GM19351 (cell line): ENCODE measurements around the gene GLI3.
A peak's percentile ranks its signal among the peaks of the same experiment; 100 is the strongest.

Experiments used
- ATAC-seq: cut with Tn5 transposase; IDR thresholded peaks from one replicate; pipeline ENCODE4 v1.9.1; 2021; ENCODE audit warnings: mild to moderate bottlenecking, moderate library complexity; ENCODE audit not compliant: unreplicated experiment

Gene GLI3

DNA sequence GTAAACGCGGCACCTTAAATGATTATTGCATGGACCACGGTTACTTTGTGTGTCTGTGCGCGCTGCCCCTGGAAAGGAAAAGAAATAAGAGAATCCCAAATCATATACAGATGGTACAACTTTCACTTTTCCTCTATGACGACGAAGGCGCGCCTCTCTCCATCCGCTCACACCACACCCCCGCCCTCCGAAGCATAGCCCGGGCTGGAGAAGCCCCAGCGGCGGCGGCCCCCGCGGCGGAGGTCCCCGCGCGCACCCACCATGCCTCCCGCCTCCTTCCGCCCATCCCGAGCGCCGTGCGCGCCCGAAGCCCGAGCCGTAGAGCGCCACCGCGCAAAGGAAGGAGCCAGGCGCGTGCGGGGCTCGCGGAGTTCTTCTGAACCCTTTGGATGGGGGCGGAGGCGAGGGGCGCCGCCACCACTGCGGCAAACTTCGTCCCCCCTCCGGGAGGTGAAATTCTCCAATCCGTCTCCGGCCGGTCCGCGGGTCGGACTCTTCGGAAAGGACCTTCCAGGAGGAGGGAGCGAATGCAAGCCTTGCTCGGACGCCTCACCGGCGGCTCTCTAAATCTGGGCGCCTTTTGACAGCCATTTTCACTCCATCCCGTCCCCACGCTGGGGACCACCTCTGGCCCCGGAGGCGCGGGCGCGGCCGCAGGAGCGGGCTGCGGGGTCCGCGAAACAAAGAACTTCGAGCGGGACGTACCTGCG is 588 bp downstream of the GLI3 start:
- ATAC-seq = peak; percentile 27

DNA sequence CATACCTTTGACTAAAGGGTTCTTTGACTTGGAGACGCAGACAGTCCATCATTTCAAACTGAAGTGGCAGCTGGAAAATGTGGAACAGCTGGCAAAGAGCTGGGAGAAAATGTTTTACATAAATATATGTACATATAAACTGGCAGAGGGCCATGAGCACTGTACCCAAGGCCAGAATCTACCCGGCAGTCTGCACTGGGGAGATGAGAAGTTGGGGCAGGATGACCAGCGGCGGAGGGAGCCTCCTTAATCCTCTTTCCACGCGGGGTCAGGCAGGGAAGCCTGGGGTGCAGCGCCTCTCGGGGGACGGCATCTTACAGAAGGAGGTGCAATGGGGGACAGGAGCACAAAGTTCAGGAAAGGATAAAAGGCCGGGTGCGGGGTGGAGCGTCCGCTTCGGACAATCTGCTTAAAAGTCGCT is 1.3 kb downstream of the GLI3 start:
- no peak for ATAC-seq

DNA sequence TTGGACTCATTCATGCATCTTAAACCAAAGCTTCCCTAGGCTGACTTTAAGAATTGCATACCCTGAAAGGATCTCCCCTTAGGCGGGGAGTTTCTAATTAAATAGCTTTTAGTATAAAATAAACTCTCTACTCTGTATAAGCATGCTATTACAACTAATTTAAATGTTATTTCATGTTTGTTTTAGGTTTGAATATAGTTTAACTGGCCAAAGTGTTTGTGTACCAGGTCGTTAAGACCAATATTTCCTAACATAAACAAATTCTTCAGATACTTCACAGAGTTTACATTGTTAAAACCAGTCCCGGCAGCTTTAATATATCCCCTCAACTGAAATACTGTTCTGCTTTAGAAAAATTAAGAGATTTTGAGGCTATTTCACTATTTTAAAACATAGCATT is 2.3 kb downstream of the GLI3 start:
- no peak for ATAC-seq

DNA sequence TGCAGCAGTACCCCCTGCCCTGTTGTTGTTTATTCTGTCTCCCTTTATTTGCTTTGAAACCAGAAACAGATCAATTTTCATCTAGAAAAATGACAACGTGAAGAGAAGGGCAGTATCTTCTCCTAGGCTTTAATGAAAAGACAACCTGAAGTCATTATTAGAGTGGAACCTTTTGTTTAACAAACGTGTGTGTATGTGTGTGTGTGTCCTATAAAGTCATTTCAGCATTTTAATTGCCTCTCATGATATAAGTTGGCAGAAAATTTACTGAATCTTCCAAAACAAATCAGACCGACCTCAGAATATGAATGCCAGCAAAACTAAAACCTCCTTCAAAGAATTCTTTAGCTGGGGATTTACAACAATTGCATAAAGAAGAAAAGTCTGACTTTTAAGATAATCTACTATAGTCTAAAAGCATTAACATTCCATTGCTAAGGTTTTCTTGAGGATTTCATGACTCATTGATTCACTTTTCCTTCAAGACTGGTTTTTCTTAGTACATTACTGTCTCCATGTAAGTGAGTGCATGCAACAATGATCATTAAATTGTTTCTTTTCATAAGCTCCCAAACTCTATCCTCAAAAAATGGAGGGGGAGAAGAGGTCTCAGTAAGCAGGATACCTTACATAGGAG is 3.2 kb downstream of the GLI3 start:
- no peak for ATAC-seq

DNA sequence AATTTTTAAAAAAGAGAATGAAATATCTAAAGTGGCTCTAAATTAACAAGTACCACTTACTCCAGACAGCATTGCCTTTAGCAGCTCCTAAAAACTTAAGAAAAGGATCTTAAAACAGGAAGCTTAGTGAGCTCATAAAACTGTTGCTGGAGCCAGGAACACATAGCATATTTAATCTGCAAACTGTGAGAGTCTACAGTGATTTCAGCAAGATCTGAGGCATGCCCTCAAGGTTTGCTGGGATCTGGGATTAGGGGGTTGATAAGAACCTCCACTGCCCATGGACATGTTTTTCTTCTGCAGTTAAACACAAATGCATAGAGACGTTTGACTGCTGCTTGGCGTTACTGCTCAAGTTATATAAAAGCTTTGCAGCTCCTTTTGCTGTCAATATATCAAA is 3.8 kb downstream of the GLI3 start:
- no peak for ATAC-seq

DNA sequence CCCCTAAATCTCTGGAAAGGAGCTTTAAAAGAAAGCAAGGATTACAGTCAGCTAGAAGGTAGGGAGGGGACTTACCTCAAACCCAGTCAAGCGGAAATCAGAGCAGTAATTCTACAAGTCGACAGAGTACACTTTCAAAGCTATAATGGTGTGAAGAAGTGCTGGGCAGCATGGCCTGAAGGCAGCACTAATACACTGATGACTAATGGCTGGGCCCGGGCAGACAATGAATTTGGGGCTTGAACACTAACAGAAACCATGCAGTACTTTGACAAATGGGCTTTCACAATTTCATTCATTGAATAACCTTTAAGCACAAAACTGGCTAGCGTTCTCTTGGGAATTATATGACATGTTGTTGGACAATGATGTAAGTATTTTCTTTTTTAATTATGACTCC is 4.7 kb downstream of the GLI3 start:
- ATAC-seq = no peak

DNA sequence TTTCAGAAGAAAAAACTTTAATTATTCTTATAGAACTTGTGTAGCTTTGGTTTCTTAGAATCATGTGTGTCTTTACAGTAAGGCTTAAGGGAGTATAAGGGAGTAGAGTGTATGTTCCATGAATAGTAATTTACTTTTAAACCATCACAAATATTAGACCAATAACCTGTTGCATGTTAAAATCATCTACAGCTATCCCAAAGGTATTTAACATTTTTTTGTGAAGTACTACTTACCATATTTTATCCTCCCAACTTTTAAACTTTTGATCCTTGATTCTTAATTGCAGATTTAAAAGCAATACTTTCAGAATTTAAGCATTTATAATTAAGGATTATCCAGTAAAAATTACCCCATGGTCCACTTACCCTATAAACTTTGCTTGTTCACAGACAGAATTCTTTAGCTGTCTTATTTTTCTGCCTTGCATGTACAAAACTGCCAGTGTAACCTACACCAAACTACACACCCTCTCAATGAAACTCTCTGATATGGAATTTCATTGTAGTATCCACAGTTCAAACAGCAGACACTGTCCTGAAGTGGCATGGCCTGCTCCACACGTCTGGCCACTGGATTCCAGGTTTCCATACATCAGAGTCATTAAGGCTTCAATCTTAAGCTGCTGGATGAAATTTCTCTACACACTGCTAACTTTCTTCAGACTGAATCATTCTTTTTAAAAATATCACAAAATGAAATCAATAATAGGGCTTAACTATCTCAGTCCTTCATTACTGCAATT is 5.8 kb downstream of the GLI3 start:
- ATAC-seq = no peak

DNA sequence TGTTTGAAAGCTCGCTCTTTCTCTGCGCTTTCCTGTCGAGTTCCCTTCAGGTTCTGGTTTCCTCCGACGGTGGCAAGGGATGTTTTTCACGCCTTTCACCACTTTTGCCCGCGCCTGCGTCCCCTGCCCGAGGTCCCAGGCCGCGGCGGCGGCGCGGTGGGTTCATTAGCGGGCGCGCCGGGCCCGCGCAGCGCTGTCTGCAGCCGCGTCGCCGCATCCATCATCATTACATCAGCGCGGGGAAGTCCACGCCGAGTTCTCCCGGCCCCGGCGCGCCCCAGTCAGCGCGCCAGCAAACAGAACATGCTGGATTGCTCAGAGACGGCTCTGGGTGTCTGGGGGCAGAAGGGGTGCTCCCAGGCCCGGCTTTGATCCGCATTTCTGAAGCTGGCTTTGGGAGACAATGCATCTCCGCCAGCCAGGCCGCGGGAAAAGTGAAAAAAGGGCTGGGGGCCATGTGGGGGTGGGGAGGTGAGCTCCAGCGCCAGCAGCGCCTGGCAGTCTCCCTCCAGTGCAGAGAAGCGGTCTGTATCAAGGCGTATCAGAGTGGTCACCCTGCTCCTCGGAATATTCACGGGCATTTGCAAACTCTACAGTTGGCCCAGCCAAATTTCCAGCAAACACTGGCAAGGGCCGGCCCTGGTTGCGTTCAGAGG is 8.9 kb downstream of the GLI3 start:
- peak; percentile 43 for ATAC-seq

DNA sequence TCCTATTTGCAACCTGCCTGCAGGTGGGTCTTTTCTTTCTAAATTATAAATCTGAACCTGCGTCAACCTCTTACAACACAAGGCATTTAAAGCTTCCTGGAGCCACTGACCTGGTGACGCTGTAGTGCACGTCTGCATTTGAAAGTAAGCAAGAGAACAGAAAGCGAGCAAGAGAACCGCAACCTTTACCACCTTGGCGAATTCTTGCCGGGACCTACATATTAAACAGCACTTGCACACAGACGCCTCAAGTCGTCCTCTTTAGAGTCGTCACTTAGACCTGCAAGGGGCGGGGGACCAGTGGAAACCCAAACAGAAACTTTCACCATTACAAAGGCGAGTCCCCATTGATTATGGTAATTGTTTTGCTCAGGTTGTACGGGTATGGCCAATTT is 9.5 kb downstream of the GLI3 start:
- ATAC-seq = peak; percentile 82

DNA sequence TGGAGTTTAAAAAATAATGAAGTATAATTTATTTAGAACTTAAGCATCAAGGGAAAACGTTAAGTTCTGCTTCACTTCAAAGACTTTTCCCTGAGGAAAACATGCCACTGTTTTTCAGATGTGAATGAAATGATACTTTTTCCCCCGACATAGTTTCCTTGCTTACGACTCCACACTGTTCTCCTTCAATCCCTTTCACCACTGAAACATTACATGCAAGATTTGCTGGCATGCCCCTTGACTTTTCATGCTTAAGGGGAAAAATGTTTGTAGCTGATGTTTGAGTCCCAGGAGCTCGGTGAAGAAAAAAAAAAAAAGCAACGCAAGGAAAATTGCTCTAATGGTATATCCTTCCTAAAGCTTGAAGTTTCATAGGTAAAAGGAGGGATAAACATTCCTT is 10.0 kb downstream of the GLI3 start:
- no peak for ATAC-seq

DNA sequence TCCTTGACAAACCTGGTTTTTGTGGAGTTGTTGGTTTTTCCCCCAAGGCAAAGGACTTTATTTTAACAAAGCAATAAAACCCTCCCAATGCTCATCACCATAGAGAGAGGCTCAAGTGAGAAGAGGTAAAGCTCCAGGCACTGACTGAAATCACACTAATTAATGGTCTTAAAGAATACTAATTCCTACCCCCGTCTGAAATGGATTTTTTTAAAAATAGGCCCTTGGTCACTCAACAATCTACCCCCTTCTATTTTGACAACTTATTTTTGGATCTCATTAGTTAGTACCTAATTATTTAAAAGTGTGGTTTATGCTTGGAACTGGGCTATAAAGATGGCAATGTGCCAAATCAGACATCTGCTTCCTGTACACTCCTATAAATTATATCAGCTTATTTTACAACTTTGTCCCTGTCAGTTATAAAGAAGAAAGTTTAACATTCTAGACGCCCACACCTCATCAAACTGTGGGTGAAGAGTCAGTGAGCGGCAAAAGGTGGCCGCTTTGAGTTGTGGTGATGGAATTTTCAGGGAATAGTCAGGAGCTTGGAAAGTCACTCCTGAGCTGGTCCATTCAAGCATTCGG is 10.6 kb downstream of the GLI3 start:
- no peak for ATAC-seq

DNA sequence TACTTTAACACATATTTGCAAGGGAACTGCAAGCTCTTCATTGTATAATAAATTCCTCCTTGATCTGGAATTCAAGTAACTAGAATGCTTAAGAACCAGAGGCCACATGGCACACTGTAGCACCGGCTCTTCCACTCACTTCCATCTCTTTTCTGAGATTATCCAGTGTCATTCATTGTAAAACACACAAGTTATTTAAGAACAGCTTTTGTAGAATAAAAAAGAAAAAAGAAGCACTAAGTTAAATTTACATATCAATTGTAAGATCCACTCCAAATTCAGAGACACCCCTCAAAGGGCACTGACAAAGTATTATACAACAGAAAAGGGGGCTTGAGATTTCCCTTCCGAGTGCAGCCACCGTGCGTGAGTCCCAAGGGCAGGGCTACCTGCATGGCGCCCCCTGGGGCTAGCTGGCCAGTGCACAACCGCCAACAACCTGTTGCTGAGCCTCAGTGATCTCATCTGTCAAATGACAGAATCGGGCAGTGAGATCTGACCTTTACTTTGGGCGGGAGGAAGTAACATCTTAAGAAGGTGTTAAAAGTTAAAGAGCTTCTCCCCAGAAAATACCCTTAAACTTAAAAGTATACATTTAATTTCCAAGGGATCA is 12.5 kb downstream of the GLI3 start:
- ATAC-seq = no peak

DNA sequence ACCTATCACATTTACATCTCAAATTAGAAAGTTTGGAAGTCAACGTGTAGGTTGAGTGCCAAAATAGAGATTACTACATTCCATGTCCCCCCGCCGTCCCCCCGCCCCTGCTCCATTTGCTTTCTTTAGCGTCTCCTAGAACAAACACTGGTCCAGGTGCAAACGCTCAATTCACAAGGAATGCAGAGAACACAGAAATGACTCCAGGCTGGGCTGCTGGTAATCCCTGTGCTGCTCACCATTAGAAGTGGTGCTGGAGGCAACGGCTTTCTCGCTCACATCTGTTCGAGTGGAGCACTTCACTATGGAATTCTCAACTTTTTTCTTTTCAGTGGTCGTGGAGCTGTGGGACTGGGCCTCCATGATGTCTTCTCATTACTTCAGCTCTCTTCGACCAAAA is 14.1 kb downstream of the GLI3 start:
- no peak for ATAC-seq

DNA sequence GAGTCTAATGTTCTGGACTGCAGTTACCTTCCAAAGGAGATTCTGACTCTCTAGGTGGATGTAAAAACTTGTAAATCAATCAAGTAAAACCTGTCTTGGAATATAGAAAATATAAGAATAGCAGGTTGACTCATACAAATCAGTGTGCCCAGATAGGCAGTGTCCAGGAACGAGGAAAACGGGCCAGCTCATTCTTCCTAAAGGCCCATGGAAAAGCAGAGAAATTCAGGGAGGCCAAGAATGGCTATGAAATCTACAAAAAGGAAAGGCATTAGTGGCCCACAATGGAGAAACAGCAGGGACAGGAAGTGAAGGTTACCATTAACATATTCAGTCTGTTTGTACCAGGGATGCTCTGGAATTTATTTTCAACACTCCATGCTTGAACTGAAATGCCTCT is 14.9 kb downstream of the GLI3 start:
- ATAC-seq = no peak

DNA sequence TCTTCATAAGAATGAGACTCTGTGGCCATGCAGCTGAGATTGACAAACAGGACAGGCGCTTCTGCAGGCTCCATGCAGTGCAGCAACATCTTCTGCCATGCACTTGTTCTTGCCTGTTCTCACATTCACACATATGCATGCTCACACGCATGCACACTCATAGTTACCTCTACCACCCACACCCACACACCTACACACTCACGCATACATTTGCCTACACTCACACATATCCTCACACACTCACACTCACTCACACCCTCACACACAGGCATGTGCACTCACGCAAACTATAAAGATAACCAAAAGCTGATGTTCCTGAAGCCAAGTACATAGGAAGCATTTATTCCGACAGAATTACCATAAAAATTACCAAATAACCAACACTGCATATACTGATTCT is 15.7 kb downstream of the GLI3 start:
- ATAC-seq = no peak

DNA sequence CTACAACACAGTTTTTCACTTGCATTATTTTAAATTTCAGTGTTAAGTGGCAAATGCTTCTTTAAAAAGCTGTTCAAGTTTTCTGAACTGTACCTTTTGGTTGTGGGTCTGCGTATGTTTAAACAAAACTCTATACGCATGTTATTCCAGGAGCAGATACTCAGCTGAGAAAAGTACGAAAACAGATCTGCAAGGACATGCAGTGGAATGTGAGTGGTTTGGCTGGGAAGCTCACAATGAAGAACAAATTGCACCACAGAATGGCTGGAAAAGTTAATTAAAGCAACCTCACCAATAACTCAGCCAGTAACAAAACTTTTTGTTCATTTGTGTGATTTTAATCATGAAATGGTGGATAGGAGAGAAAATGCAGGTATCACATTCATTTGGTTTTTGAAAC is 17.6 kb downstream of the GLI3 start:
- ATAC-seq = no peak

DNA sequence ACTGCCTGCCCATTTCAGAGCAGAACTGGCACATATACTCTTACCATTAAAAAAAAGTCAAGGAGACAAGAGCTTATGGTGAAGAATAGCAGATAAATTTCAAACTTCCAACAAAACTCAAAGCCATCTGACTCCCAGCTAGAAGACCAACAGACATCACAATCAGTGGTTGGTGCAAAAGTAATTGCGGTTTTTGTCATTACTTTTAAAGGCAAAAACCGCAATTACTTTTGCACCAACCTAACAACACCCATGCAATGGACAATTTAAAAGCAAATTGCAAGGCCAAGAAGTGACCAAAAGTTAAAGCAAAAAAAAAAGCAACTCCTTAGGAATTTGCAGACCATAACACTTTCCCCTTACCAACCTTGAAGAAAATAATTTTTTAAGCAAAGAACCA is 18.8 kb downstream of the GLI3 start:
- ATAC-seq = no peak

DNA sequence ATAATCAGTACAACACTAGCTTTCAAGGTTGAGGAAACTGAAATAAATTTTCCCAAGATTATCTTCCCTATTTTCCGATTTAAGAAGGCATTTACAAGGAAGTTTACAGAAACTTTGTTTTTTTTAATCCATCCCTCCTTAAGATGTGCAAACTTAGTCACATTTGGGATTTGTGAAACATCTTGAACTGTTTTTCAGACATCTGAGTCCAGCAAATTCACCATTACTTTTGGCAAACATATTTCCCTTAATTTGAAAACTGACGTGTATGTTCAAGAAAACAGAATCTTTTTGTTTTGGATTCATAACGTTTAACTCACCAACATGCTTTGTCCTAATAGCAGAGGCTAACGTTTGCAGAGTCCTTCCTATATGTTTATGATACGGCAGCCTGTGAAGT is 19.5 kb downstream of the GLI3 start:
- ATAC-seq = no peak

DNA sequence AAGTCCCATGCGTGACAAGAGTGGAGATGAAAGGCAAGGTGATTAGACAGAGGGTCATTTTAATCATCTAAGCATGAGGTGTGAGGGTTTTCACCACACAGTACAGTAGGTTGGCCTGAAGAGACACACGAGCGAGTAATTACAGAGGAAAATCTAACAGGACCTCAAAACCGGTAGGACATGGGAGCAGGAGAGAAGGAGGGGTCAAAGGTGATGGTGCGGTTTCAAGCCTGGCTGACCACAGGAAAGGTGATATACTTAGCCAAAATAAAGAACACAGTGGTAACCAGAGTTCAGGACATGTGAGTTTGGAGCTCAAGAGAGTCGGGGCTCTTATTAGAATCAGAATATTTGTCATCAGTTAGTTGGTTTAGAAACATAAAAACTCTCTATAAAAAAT is 20.0 kb downstream of the GLI3 start:
- ATAC-seq = no peak

DNA sequence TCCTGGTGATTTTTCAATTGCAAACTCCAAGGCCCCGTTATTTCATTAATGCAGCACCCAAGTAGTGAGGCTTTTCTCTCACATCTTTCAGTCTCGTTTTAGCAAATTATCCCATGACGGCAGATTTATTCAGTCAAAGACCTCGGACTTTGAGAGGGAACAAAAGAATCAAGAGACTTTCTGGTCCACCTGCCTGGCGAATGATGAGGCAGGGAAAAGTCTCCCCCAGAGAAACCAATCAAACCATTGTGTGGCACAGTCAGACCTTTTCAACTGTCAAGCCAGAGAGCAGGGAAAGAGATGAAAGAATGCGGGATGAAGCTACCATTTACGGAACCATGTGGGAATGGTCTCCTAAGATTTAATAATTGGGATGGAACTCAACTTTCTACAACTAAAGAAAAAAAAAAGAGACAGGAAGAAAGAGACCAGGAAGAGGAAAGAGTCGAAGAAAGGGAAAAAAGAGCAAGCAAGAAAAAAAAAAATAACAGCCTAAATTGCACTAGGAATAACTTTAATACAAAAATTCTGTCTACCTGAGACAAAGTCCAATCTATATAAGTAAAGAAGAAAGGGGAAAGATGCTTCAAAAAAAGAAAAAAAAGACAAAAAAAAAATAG is 22.8 kb downstream of the GLI3 start:
- ATAC-seq = no peak

DNA sequence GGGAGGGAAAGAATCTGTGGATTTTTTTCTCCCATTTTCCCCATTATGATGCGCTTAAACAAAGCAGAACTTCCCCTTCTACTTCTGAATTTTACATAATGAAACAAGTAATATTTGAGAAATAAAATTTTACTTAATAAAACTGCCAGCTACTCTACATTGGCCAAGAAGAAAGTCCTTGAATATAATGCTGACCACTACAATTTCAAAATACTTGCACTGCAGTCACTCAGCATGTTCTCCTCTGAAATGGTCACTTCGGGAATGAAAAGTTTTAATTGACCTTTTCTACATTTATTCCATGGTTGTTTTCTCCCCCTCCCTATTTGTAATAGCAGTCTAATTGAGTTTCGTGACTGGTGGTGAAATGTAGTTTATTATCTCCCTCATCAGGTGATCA is 23.9 kb downstream of the GLI3 start:
- no peak for ATAC-seq
